SU-DHL-6 (cell line): ENCODE measurements around the gene SIGLEC7.

Experiments used
- H2AFZ ChIP-seq: fragments of 200-600 bp; sonication (generic); 2 replicates; pipeline ENCODE4 v1.6.1; 2014; ENCODE audit warnings: low read depth, mild to moderate bottlenecking, moderate library complexity, mixed read lengths, antibody characterized with exemption, low read length; ENCODE audit not compliant: severe bottlenecking
- H3F3A ChIP-seq: fragments of 200-600 bp; shearing (Covaris generic); 2 replicates; pipeline ENCODE4 v1.6.0; 2016; ENCODE audit warnings: antibody characterized with exemption, mild to moderate bottlenecking; ENCODE audit not compliant: insufficient read depth
- H3K27ac ChIP-seq: fragments of 200-600 bp; sonication (generic); 2 replicates; pipeline ENCODE4 v1.5.1; 2016; ENCODE audit warnings: low read depth, mild to moderate bottlenecking, low read length, moderate library complexity, mixed read lengths
- H3K27me3 ChIP-seq: fragments of 200-600 bp; sonication (generic), shearing (Covaris generic); 2 replicates; pipeline ENCODE4 v1.6.0; 2014; ENCODE audit warnings: mild to moderate bottlenecking, low read length
- H3K36me3 ChIP-seq: fragments of 200-600 bp; sonication (generic); 2 replicates; pipeline ENCODE4 v1.6.1; 2014; ENCODE audit warnings: mild to moderate bottlenecking, low read length, mixed read lengths
- H3K4me2 ChIP-seq: fragments of 300-600, 200-600 bp; shearing (Covaris generic), sonication (generic); 2 replicates; pipeline ENCODE4 v1.6.0; 2014; ENCODE audit warnings: low read length, low read depth, mild to moderate bottlenecking; ENCODE audit not compliant: poor library complexity, severe bottlenecking
- H3K4me3 ChIP-seq: fragments of 200-600 bp; sonication (generic); 2 replicates; pipeline ENCODE4 v1.5.1; 2014; ENCODE audit warnings: antibody characterized with exemption, low read length, mild to moderate bottlenecking, mixed read lengths; ENCODE audit not compliant: insufficient read depth, poor library complexity, severe bottlenecking
- H3K79me2 ChIP-seq: fragments of 200-600 bp; sonication (generic); 2 replicates; pipeline ENCODE4 v1.6.1; 2014; ENCODE audit warnings: mild to moderate bottlenecking, low read length, moderate library complexity; ENCODE audit not compliant: insufficient read depth
- H3K9ac ChIP-seq: fragments of 200-600 bp; sonication (generic); 2 replicates; pipeline ENCODE4 v1.7.0; 2014; ENCODE audit warnings: mild to moderate bottlenecking, low read length
- H3K9me2 ChIP-seq: fragments of 200-600 bp; sonication (generic); replicated peaks from 2 replicates; pipeline ENCODE4 v1.6.1; 2014; ENCODE audit warnings: low read length; ENCODE audit not compliant: insufficient read depth
- H3K9me3 ChIP-seq: fragments of 200-600 bp; sonication (generic); 2 replicates; pipeline ENCODE4 v1.6.1; 2014; ENCODE audit warnings: low read length, mixed read lengths; ENCODE audit not compliant: insufficient read depth
- H4K20me1 ChIP-seq: fragments of 200-600 bp; sonication (generic); 2 replicates; pipeline ENCODE4 v1.6.1; 2014; ENCODE audit warnings: low read depth, mild to moderate bottlenecking, antibody characterized with exemption, low read length, moderate library complexity, mixed read lengths
- EZH2phosphoT487 ChIP-seq: fragments of 200-600 bp; sonication (generic), shearing (Covaris generic); conservative IDR thresholded peaks from 2 replicates; pipeline ENCODE4 v1.6.1; 2018; ENCODE audit warnings: mild to moderate bottlenecking, antibody characterized with exemption, low read length, moderate library complexity, mixed read lengths
- TF ChIP-seq, protein P1 (sequence below): fragments of 200-600 bp; sonication (generic); IDR thresholded peaks from one replicate; pipeline ENCODE4 v1.5.1; 2017; ENCODE audit warnings: antibody characterized with exemption, mild to moderate bottlenecking, low read length, moderate library complexity; ENCODE audit not compliant: insufficient read depth, poor library complexity, severe bottlenecking

The SIGLEC7 gene

DNA sequence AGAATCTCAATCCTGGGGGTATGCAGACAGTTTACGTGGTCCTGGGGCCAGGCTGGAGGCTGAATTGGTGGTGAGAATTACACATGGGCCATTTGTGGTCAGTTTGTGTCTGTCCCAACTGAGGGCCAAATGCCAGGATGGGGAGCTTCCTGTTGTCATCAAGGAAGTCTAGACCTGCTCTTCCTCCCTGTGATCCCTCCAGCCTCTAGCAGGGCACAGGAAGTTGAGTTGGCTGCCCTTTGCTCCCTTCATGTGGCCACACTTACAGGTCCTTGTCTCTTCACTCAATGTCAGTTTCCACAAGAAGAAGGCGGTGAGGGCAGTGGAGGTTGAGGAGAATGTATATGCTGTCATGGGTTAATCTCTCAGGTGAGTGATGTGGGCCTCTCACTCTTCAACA is 30.1 kb downstream of the SIGLEC7 start:
- Histone ChIP-seq H3K9me3 (no peaks in the 10 kb centered on the region), H3K79me2 (no peaks in the 10 kb centered on the region), H3K9ac (no peak overlapping the region), H3K9me2 (no peaks in the 10 kb centered on the region), H3K4me2 (no peak overlapping the region), H3K27me3 (no peaks in the 10 kb centered on the region), H3K36me3 (no peaks in the 10 kb centered on the region), H4K20me1 (no peaks in the 10 kb centered on the region), H3K4me3 (no peak overlapping the region), H3K27ac (no peak overlapping the region), H2AFZ (no peak overlapping the region), H3F3A (no peaks in the 10 kb centered on the region)
- TF ChIP-seq, protein P1, sequence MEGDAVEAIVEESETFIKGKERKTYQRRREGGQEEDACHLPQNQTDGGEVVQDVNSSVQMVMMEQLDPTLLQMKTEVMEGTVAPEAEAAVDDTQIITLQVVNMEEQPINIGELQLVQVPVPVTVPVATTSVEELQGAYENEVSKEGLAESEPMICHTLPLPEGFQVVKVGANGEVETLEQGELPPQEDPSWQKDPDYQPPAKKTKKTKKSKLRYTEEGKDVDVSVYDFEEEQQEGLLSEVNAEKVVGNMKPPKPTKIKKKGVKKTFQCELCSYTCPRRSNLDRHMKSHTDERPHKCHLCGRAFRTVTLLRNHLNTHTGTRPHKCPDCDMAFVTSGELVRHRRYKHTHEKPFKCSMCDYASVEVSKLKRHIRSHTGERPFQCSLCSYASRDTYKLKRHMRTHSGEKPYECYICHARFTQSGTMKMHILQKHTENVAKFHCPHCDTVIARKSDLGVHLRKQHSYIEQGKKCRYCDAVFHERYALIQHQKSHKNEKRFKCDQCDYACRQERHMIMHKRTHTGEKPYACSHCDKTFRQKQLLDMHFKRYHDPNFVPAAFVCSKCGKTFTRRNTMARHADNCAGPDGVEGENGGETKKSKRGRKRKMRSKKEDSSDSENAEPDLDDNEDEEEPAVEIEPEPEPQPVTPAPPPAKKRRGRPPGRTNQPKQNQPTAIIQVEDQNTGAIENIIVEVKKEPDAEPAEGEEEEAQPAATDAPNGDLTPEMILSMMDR: no peak
- no peak for TF ChIP-seq EZH2phosphoT487

DNA sequence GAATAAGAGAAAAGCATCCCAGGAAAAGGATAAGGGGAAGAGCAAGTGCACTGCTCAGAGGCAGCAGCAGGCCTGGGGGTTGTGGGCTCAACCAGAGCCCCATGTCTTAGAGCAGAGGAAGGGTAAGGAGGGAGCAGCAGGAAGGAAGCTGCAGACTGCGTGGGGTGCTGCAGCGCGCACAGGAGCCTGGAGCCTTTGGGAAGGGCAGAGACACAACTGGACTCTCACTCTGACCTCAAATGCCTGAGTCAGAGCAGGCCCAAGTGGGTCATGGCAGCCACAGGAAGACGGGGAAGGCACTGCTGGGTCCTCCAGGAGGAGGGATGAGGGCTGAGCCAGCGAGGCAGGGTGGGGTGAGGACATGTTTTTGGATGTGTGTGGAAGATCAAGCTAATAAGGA is 31.6 kb downstream of the SIGLEC7 start:
- Histone ChIP-seq H3F3A (no peaks in the 10 kb centered on the region), H3K4me2 (no peak overlapping the region), H4K20me1 (no peaks in the 10 kb centered on the region), H3K27ac (no peak overlapping the region), H3K9ac (no peak overlapping the region), H3K4me3 (no peak overlapping the region), H3K36me3 (no peaks in the 10 kb centered on the region), H3K9me2 (no peaks in the 10 kb centered on the region), H3K79me2 (no peaks in the 10 kb centered on the region), H3K27me3 (no peaks in the 10 kb centered on the region), H3K9me3 (no peaks in the 10 kb centered on the region), H2AFZ (no peak overlapping the region)
- no peak for TF ChIP-seq EZH2phosphoT487
- TF ChIP-seq, protein P1: no peak

DNA sequence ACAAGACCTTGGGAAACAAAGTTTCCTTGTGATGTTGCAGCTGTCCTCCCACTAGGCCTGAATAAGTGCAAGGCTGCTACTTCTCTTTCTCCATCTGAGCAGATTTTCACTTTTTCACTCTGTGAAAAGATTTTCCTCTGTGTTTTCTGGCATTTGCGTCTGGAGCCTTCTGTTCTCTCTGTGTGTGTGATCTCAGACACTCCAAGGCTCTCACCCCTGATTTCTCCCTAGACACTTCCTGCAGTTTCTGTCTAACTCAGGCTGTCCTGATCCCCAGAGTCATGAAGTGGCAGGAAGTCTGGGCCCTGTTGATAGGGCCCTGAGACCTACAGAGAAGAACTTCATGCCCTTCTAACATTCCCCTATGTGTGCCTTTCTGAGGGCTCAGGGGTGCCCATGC is 37.2 kb downstream of the SIGLEC7 start:
- no peak for TF ChIP-seq EZH2phosphoT487
- TF ChIP-seq, protein P1: no peak
- H3K79me2 ChIP-seq: no peaks in the 10 kb centered on the region
- H3K27ac ChIP-seq: no peak overlapping the region
- H3K4me2 ChIP-seq: no peak overlapping the region
- no peaks in the 10 kb centered on the region for H3K9me2 ChIP-seq
- H4K20me1 ChIP-seq: no peaks in the 10 kb centered on the region
- no peaks in the 10 kb centered on the region for H3K27me3 ChIP-seq
- no peaks in the 10 kb centered on the region for H3K9me3 ChIP-seq
- no peak overlapping the region for H2AFZ ChIP-seq
- no peak overlapping the region for H3K9ac ChIP-seq
- no peak overlapping the region for H3K4me3 ChIP-seq
- no peaks in the 10 kb centered on the region for H3K36me3 ChIP-seq
- no peaks in the 10 kb centered on the region for H3F3A ChIP-seq

DNA sequence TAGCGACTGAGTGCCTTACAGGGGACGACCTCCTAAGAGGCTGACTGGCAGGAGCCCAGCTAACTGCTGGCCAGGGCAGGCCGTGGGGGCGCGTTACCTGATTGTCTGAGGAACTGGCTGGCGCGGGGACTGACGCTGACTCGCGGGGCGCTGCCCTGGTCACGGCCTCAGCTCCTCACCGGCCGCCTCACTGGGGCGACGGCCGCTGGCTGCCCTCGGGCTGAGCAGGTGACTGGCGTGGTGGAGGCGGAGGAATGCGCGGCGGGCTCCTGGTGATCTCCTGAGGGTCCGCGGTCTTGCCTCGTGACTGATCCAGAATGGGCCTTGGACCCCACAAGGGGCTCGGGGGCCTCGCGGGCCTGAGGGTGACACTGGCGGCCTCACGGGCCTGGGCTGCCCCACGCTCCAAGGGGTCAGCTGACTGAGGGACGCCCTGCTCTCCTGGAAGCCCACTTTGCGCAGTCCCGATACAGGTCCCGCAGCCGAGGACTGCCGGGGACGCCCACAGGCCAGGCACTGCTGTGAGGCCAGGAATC is 39.3 kb downstream of the SIGLEC7 start:
- Histone ChIP-seq H3K9ac (no peak overlapping the region), H3K27me3 (no peaks in the 10 kb centered on the region), H3K27ac (no peak overlapping the region), H4K20me1 (no peaks in the 10 kb centered on the region), H2AFZ (no peak overlapping the region), H3K79me2 (no peaks in the 10 kb centered on the region), H3K36me3 (no peaks in the 10 kb centered on the region), H3F3A (no peaks in the 10 kb centered on the region), H3K4me3 (no peak overlapping the region), H3K4me2 (no peak overlapping the region), H3K9me3 (no peaks in the 10 kb centered on the region), H3K9me2 (no peaks in the 10 kb centered on the region)
- no peak for TF ChIP-seq EZH2phosphoT487
- TF ChIP-seq, protein P1: no peak
